ENCODE measurements around the gene PLEKHG2.

DNA sequence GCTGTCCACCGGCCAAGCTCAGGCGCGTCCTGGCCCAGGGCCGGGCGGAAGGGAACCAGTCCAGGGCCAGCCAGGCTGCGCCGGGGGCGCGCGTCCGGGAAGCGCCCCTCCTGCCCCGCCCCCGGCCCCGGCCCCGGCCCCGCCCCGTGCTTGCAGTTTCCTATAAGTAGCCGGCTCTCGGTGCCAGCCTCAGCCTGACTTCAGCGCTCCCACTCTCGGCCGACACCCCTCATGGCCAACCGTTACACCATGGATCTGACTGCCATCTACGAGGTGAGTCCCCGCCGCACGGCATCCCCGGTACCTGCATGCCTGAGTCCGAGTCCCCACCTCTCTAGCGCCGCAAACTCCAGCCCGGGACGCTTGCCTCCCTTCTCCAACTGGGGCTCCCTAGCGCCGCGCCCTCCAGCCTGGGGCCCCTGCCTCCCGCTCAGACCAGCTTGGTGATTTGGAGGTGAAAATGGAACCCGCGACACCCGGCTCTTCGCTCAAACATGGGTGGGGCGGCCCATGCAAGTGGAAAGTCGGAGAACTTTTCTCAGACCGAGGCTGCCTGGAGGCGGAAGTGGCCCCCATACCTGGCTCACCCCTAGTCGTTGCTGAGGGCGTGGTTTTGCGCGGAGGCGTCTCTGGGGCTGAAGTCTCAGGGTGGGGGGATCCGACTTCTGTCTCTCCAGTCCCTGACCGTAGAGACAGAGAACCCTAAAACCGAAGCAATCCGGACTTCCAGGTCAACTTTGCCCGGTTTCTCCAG is 5.6 kb upstream of the PLEKHG2 start, which contains the start of gene ZFP36:
- TF ChIP-seq, protein P1, sequence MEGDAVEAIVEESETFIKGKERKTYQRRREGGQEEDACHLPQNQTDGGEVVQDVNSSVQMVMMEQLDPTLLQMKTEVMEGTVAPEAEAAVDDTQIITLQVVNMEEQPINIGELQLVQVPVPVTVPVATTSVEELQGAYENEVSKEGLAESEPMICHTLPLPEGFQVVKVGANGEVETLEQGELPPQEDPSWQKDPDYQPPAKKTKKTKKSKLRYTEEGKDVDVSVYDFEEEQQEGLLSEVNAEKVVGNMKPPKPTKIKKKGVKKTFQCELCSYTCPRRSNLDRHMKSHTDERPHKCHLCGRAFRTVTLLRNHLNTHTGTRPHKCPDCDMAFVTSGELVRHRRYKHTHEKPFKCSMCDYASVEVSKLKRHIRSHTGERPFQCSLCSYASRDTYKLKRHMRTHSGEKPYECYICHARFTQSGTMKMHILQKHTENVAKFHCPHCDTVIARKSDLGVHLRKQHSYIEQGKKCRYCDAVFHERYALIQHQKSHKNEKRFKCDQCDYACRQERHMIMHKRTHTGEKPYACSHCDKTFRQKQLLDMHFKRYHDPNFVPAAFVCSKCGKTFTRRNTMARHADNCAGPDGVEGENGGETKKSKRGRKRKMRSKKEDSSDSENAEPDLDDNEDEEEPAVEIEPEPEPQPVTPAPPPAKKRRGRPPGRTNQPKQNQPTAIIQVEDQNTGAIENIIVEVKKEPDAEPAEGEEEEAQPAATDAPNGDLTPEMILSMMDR (conservative IDR thresholded peaks at IDR 0.05 in 1 of 2, IDR thresholded peaks at IDR 0.05 in 1 of 2; ENCODE audit: low read depth in 1 of 2, low read length in 2 of 2), result no peak
- no peak for TF ChIP-seq EZH2 (IDR thresholded peaks at IDR 0.05; ENCODE audit: low read length, missing control alignments)
